Stimulated activated CD4-positive, alpha-beta T cell treated with anti-CD3 and anti-CD28 coated beads, Interleukin-4, amount 100 ng/mL, for 4 hours (primary cell): ENCODE measurements around the gene MRPS23.

Source experiments
- DNase-seq, 2 experiments: peaks; one replicate each; pipeline ENCODE4 v3.0.0-alpha.2; 2020

The MRPS23 gene

GRCh38 chr17:57834146-57834741, 15.6 kb downstream of the MRPS23 start:
- DNase-seq = no peak

- peak; percentile 53 to 54 for DNase-seq
Observed at GRCh38 chr17:57833179-57833939, 16.5 kb downstream of the MRPS23 start.

GRCh38 chr17:57832314-57833178, 17.3 kb downstream of the MRPS23 start:
- DNase-seq = no peak

GRCh38 chr17:57830880-57831279, 19.0 kb downstream of the MRPS23 start:
- no peak for DNase-seq

DNA sequence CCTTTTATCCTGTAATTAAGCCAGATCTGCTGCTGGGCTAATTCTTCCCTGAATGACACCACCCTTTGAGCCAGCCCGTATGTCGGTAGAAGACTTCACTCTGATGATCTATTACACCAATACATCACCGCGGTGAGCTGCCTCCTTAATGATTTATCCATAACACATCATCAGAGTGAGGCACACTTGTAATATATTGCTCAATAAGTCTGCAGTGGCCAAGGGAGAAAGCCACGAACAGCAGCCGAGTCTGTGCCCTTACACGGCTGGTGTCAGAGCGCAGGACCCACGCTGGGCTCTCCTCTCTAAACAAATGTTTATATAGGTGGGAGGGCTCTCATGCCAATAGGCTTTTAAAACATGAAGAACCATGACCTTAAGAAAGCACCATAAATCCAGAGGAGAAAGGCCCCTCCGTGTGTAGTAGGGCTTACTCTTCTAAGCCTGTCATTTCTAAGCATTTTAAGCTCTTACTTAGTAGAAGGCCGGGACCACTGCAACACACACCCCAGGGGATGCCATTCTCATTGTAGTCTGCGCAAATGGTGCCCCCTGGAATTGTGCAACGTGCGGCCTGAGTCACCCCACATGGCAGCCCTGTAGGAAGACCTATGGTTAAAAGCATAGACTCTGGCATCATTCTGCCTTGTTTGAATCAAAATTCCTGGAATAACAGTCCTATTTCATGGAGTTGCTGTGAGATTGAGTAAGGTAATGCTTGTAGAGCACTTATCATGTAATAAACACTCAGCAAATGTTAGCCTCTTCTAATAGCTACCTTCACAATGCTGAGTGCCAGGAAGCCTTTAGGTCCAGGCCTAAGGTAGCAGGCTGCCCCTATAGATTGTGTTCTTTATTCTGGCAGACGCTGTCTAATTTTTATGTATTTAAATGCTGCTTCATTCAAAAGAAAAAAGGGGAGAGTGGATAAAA, 26.1 kb downstream of the MRPS23 start:
- DNase-seq = no peak

- no peak for DNase-seq
Observed at GRCh38 chr17:57819867-57820266, 30.0 kb downstream of the MRPS23 start.

DNA sequence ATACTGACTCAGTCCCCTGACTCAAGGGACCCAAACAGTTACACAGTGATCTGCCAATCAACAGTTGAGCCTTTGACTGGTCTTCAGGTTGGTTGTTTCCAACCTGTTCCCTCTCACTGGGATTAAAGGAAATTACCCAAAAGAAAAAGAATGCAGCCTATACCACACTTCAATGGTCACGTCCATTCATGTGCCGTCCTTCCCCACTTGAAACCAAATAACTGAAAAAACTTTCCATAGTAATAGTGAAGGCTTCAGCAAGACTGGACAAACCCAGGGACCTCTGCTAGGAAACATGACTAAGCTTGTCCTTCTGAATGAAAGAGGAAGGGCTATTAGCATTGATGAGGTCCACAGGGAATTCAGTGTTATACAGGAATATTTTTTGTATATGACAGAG, 30.6 kb downstream of the MRPS23 start:
- DNase-seq = no peak

- DNase-seq = no peak
Observed at GRCh38 chr17:57818066-57818465, 31.8 kb downstream of the MRPS23 start.

GRCh38 chr17:57817299-57817698, 32.5 kb downstream of the MRPS23 start:
- DNase-seq = no peak

DNA sequence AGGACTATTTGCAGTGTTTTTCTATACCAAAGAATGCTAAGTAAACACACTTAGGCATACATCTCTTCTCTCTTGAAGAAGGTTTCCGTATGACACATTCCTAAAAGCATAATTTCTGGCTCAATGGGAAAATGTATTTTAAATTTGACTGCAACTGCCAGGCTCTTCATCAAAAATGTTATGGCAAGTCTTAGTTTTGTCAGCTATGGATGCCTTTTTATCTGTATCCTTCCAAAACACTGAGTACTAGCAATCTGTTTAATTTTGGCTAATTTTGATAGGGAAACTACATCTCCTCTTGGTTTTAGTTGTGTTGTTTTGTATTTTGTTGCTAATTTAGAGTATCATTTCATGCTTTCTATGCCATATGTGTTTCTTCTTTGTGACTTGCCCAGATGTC, 35.4 kb downstream of the MRPS23 start:
- no peak for DNase-seq

DNA sequence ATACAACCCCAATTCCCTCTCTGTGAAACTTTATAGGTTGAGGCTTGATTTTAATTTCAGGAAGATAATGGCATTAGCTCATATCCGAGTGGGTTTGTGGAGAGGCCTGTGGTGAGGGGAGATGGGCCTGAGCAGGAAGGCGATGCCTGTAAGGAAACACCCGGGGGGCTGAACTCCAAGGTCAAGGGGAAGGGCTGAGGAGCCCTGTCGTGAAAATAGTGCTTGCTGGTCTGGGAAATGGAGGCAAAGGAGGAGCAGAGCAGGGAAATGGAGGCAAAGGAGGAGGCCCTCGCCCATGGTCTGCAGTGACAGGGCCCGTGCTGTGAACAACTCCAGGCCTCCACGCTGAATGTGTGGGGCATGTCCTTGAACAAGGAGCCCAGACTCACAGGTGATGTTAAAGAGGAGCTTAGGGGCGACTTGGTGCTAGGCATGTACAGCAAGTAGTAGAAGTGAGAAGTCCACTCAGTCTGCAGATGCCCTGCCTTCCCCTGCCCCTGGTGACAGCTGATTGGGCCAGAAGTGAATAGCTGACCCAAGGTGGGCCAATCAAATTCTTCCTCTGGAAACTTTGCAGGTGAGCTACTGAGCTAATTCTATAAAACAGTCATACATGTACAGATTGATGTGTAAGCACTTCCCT, 38.1 kb downstream of the MRPS23 start:
- DNase-seq = no peak

DNA sequence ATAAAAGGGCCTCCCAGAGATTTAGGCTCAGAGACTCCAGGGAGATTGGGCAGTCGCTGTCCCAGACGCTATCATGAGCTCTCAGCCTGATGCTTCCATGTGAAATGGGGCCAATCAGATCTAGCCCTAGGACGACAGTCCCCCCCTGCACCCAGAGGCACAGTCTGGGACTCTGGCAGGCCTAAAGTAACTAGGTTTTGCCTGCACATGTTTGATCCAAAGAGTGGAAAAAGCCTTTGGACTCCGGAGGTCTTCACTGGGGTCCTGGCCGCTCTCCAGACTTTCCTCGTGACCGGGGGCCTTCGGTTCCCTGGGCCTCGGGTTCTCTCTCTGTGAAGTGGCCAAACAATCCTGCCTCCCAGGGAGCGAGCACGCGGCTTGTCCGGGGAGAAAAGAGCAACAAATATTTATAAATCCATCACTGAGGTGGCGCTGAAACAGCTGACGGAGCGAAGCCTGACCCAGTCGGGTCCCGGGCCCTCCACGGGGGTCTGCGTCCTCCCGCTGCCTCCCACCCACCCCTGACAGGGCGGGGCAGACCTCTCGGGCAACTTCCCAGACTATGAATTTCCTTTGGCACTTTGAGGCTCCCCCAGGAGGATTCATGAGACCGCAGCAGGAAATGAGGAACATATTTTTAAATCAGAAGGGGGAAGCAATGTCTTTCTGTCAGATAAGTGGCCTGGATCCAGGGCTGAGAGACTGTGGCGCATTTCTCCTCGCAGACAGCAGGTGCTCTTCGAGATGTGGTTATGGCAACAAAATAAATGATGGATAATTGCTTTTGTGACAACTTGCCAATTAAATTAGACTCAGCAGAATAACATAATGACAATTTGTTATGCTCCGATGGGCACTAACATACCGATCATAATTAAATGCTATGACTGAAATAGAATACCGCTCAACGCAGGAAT, 38.9 kb downstream of the MRPS23 start:
- no peak for DNase-seq

DNA sequence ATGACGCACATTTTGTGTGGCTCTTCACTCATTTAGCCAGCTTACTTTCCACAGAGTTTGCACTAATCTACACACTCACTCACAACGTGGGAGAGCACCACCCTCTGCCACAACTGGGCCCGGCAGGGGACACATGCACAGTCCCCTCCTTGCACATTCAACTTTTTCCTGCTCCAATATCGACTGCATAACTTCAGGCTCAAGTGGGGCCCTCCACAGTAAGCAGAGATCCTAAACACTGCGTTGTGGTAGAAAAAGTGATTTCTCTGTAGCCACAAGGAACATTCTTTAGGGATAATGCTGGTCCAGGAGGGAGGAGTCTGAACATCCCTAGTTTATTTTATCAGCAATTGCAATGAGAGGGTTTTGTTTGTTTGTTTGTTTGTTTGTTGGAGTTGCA, 40.0 kb downstream of the MRPS23 start:
- DNase-seq = no peak

DNA sequence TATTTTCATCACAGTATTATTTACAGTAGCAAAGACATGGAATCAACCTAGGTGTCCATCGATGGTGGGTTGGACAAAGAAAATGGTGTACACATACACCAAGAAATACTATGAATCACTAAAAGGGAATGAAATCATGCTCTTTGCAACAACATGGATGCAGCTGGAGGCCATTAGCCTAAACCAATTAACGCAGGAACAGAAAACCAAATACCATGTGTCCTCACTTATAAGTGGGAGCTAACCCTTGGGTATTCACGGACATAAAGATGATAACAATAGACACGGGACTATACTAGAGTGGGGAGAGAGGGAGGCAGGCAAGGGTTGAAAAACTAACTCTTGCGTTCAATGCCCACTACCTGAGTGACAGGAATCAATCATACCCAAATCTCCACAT, 41.0 kb downstream of the MRPS23 start:
- no peak for DNase-seq

GRCh38 chr17:57806167-57806830, 43.5 kb downstream of the MRPS23 start:
- DNase-seq = no peak

GRCh38 chr17:57803021-57803420, 46.8 kb downstream of the MRPS23 start:
- no peak for DNase-seq

DNA sequence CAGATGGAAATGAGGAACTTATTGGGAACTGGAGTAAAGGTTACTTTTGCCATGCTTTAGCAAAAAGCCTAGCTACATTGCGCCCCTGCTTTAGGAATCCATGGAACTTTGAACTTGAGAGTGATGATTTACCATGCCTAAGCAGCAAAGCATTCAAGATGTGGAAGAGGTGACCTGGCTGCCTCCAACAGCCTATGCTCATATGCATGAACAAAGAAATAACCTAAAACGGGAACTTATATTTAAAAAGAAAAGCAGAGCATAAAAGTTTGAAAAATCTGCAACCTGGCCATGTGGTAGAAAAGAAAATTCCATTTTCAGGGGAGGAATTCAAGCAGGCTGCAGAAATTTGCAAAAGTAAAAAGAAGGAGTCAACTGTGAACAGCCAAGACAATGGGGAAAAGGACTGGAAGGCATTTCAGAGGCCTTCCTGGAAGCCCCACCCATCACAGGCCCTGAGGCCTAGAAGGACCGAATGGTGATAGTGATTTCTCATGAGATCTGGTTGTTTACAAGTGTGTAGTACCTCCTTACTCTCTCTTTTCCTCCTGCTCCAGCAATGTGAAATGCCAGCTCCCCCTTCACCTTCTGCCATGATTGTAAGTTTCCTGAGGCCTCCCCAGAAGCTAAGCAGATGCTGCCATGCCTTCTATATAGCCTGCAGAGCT, 48.7 kb downstream of the MRPS23 start:
- no peak for DNase-seq

DNA sequence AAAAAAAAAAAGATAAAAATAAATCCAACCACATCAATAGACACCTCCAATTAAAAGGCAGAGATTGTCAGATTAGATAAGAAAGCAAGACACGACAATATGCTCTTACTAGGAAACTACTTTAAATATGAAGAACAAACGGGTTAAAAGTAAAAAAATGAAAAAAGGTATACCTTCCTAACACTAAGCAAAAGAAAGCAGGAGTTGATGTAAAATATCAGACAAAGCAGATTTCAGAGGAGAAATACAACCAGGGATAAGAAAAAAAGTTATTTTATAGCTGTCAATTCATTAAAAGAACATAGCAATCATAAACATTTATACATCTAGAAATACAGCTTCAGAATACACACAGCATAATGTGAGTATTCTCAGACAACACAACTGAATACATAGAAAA, 55.0 kb downstream of the MRPS23 start:
- DNase-seq = no peak

GRCh38 chr17:57788725-57789124, 61.1 kb downstream of the MRPS23 start:
- no peak for DNase-seq

DNA sequence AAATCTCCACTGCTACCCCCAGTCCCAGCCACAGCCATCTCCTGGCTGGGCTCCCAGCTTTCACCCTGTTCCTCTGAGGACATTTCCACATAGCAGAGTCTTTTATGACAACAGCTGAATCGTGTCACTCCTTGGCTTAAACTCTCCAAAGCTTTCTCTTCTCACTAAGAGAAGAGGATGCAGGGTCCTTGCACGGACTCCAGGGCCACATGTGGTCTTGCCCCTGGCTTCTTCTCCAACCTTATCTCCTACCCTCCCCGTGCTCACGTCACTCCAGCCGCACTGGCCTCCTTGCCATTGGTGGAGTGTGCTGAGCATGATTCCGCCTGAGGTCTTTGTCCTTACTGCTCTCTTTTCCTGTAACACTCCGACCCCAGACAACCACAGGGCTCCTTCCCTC, 64.8 kb downstream of the MRPS23 start:
- no peak for DNase-seq
